IMR-90 (cell line): ENCODE data around the gene OVCH2. TPM values are rescaled to one million over a fixed set of nuclear protein-coding genes. Genes with fewer than 3 reads are reported as not detected.

Experiments
- ATAC-seq: fragments of 200-7000 bp; cut with Tn5 transposase; 2 replicates; pipeline ENCODE4 v1.9.1; 2020; ENCODE audit warnings: low read depth, mild to moderate bottlenecking, moderate library complexity
- BruUV-seq: library from RNA; stranded (reverse); fragments of 400-500 nt; replicated peaks from 2 replicates; lab custom pipeline; 2021; lab: Mats Ljungman, UMichigan
- CTCF ChIA-PET: fragments of 300-600 bp; formaldehyde crosslinking; extraction: SDS; loops from one replicate; lab custom pipeline; 2021; ENCODE audit warnings: antibody characterized with exemption; lab: Yijun Ruan, JAX
- POLR2A ChIA-PET: fragments of 300-600 bp; sonication (Branson Sonifier 250); formaldehyde crosslinking; loops from one replicate; lab custom pipeline; 2022; ENCODE audit warnings: antibody characterized with exemption; ENCODE audit not compliant: unreplicated experiment; lab: Charles Lee
- DNase-seq: peaks from one replicate; pipeline ENCODE4 v3.0.0; 2013
- H2AFZ ChIP-seq: replicated peaks from 2 replicates; pipeline ENCODE3; 2013; ENCODE audit warnings: low read length, mild to moderate bottlenecking; ENCODE audit not compliant: poor library complexity
- H2AK5ac ChIP-seq: 2 replicates; pipeline ENCODE4 v1.6.1; 2013; ENCODE audit warnings: low read depth, low read length, inconsistent platforms
- H2AK9ac ChIP-seq: replicated peaks from 2 replicates; pipeline ENCODE3; 2013; ENCODE audit warnings: mild to moderate bottlenecking, low read depth, low read length, moderate library complexity; ENCODE audit not compliant: poor library complexity
- H2BK120ac ChIP-seq: 2 replicates; pipeline ENCODE4 v1.6.1; 2013; ENCODE audit warnings: low read depth, low read length, inconsistent platforms
- H2BK15ac ChIP-seq: 3 replicates; pipeline ENCODE4 v1.6.1; 2013; ENCODE audit warnings: low read depth, low read length, inconsistent platforms
- H2BK20ac ChIP-seq: 2 replicates; pipeline ENCODE4 v1.6.1; 2013; ENCODE audit warnings: low read depth, mild to moderate bottlenecking, inconsistent platforms, low read length, moderate library complexity
- H2BK5ac ChIP-seq: 2 replicates; pipeline ENCODE4 v1.6.1; 2013; ENCODE audit warnings: mild to moderate bottlenecking, low read depth, low read length, inconsistent platforms; ENCODE audit not compliant: poor library complexity, severe bottlenecking
- H3K14ac ChIP-seq: replicated peaks from 2 replicates; pipeline ENCODE4 v1.6.1; 2013; ENCODE audit warnings: low read depth, low read length, inconsistent platforms
- H3K18ac ChIP-seq: 2 replicates; pipeline ENCODE4 v1.6.1; 2013; ENCODE audit warnings: low read depth, low read length, control low read depth
- H3K23ac ChIP-seq: 2 replicates; pipeline ENCODE4 v1.6.1; 2013; ENCODE audit warnings: low read depth, low read length, inconsistent platforms
- H3K27ac ChIP-seq: 2 replicates; pipeline ENCODE4 v1.5.1; 2013; ENCODE audit warnings: mild to moderate bottlenecking, control low read depth, low read length; ENCODE audit not compliant: insufficient read depth
- H3K27me3 ChIP-seq: 2 replicates; pipeline ENCODE4 v1.6.1; 2013; ENCODE audit warnings: low read length; ENCODE audit not compliant: control insufficient read depth, insufficient read depth
- H3K36me3 ChIP-seq: 2 replicates; pipeline ENCODE4 v1.6.1; 2013; ENCODE audit warnings: low read length, mixed read lengths; ENCODE audit not compliant: control insufficient read depth, insufficient read depth
- H3K4ac ChIP-seq: 2 replicates; pipeline ENCODE4 v1.6.1; 2013; ENCODE audit warnings: low read depth, low read length, inconsistent platforms
- H3K4me1 ChIP-seq: 2 replicates; pipeline ENCODE4 v1.6.1; 2013; ENCODE audit warnings: low read length, mixed read lengths; ENCODE audit not compliant: control insufficient read depth, insufficient read depth
- H3K4me2 ChIP-seq: 2 replicates; pipeline ENCODE4 v1.6.1; 2013; ENCODE audit warnings: low read depth, mild to moderate bottlenecking, control low read depth, low read length, moderate library complexity
- H3K4me3 ChIP-seq: 2 replicates; pipeline ENCODE4 v1.5.1; 2013; ENCODE audit warnings: low read depth, mild to moderate bottlenecking, control low read depth, low read length, moderate library complexity; ENCODE audit not compliant: insufficient read depth
- H3K56ac ChIP-seq: 2 replicates; pipeline ENCODE4 v1.6.1; 2013; ENCODE audit warnings: low read length, inconsistent platforms; ENCODE audit not compliant: insufficient read depth; ENCODE audit errors: extremely low read depth
- H3K79me1 ChIP-seq, 2 experiments: 2 replicates each; pipeline ENCODE4 v1.6.1; 2013; ENCODE audit warnings: low read length in 2 of 2, inconsistent platforms in 1 of 2, low read depth in 1 of 2
- H3K9ac ChIP-seq: 2 replicates; pipeline ENCODE4 v1.6.1; 2013; ENCODE audit warnings: low read depth, low read length, control low read depth
- H3K9me1 ChIP-seq: 2 replicates; pipeline ENCODE4 v1.6.1; 2013; ENCODE audit warnings: low read length, inconsistent platforms; ENCODE audit not compliant: insufficient read depth
- H3K9me3 ChIP-seq: 2 replicates; pipeline ENCODE4 v1.6.1; 2013; ENCODE audit warnings: low read length; ENCODE audit not compliant: control insufficient read depth, insufficient read depth
- H4K20me1 ChIP-seq: 2 replicates; pipeline ENCODE4 v1.6.1; 2013; ENCODE audit warnings: low read length, inconsistent platforms; ENCODE audit not compliant: insufficient read depth
- H4K5ac ChIP-seq: 2 replicates; pipeline ENCODE4 v1.6.1; 2013; ENCODE audit warnings: mild to moderate bottlenecking, low read depth, low read length, control low read depth
- H4K8ac ChIP-seq, 2 experiments: 2 replicates each; pipeline ENCODE4 v1.6.1; 2013; ENCODE audit warnings: low read depth in 2 of 2, low read length in 2 of 2, control low read depth in 1 of 2, inconsistent platforms in 1 of 2
- H4K91ac ChIP-seq: 2 replicates; pipeline ENCODE4 v1.6.1; 2013; ENCODE audit warnings: low read depth, low read length, inconsistent platforms; ENCODE audit not compliant: insufficient read depth
- BHLHE40 ChIP-seq: fragments of 150-350 bp; IDR thresholded peaks from 2 replicates; pipeline ENCODE4 v1.6.1; 2016; ENCODE audit warnings: mild to moderate bottlenecking, low read depth, low read length
- CEBPB ChIP-seq: IDR thresholded peaks from 2 replicates; pipeline ENCODE4 v1.6.1; 2012; ENCODE audit warnings: low read depth, low read length, improper control_type of control experiment
- CHD1 ChIP-seq: IDR thresholded peaks from 2 replicates; pipeline ENCODE4 v1.6.1; 2012; ENCODE audit warnings: low read depth, low read length, improper control_type of control experiment
- CTCF ChIP-seq: conservative IDR thresholded peaks from 2 replicates; pipeline ENCODE4 v1.5.1; 2012; ENCODE audit warnings: mild to moderate bottlenecking, low read depth, low read length, improper control_type of control experiment
- ELK1 ChIP-seq: fragments of 150-350 bp; IDR thresholded peaks from 2 replicates; pipeline ENCODE4 v1.6.1; 2016; ENCODE audit warnings: low read depth, mild to moderate bottlenecking, low read length, moderate library complexity, borderline replicate concordance
- MAZ ChIP-seq: IDR thresholded peaks from 2 replicates; pipeline ENCODE4 v1.6.1; 2012; ENCODE audit warnings: low read depth, mild to moderate bottlenecking, low read length, improper control_type of control experiment, moderate library complexity, borderline replicate concordance
- MXI1 ChIP-seq: IDR thresholded peaks from 2 replicates; pipeline ENCODE4 v1.6.1; 2012; ENCODE audit warnings: low read depth, mild to moderate bottlenecking, low read length, moderate library complexity, borderline replicate concordance
- NFE2L2 ChIP-seq: fragments of 150-350 bp; IDR thresholded peaks from 2 replicates; pipeline ENCODE4 v1.6.1; 2016; ENCODE audit warnings: low read depth, mild to moderate bottlenecking, low read length
- RAD21 ChIP-seq: IDR thresholded peaks from 2 replicates; pipeline ENCODE4 v1.6.1; 2012; ENCODE audit warnings: low read length, improper control_type of control experiment
- RCOR1 ChIP-seq: IDR thresholded peaks from 2 replicates; pipeline ENCODE4 v1.6.1; 2012; ENCODE audit warnings: mild to moderate bottlenecking, low read length, improper control_type of control experiment; ENCODE audit not compliant: insufficient replicate concordance
- RFX5 ChIP-seq: IDR thresholded peaks from 2 replicates; pipeline ENCODE4 v1.8.0; 2012; ENCODE audit warnings: low read depth, mild to moderate bottlenecking, low read length, moderate library complexity
- SMC3 ChIP-seq: fragments of 150-350 bp; IDR thresholded peaks from 2 replicates; pipeline ENCODE4 v1.6.1; 2016; ENCODE audit warnings: low read depth, mild to moderate bottlenecking, antibody characterized with exemption, low read length, moderate library complexity
- USF2 ChIP-seq: fragments of 150-350 bp; IDR thresholded peaks from 2 replicates; pipeline ENCODE4 v1.6.1; 2017; ENCODE audit warnings: mild to moderate bottlenecking, antibody characterized with exemption, low read length, low read depth
- WGBS, 2 experiments: methylation state at CpG; one replicate each; pipeline versions ENCODE4 v1.1.5 to v1.1.7; 2013; ENCODE audit warnings: missing lambda C conversion rate in 2 of 2; ENCODE audit not compliant: insufficient read length in 1 of 2; ENCODE audit errors: extremely low coverage in 2 of 2; 5-methylcytosine and 5-hydroxymethylcytosine counted together
- dilution Hi-C: fragments of 300-500 bp; cut with HindIII; formaldehyde crosslinking; loops from one replicate; pipeline ENCODE4 v1.14.3; 2018; ENCODE audit warnings: low sequenced_read_pairs; ENCODE audit not compliant: unreplicated experiment
- in situ Hi-C: fragments of 300-500 bp; cut with MboI; formaldehyde crosslinking; loops from 3 replicates; pipeline ENCODE4 v1.14.3; 2019; ENCODE audit warnings: low sequenced_read_pairs, inconsistent platforms, mixed read lengths
- intact Hi-C: fragments of 100-400 bp; cut with micrococcal nuclease; formaldehyde crosslinking; loops from 2 replicates; pipeline ENCODE4 v1.10.0; 2022
- polyA plus RNA-seq, 3 experiments: library from polyadenylated mRNA; depleted of rRNA; stranded (reverse); fragments of >200 nt; gene quantifications; 2 replicates each; pipeline ENCODE4 v1.2.3, GENCODE V29; 2012; ENCODE audit warnings: low replicate concordance in 1 of 3
- total RNA-seq: library from RNA; depleted of rRNA; stranded (reverse); fragments of >200 nt; gene quantifications from 2 replicates; pipeline ENCODE4 v1.2.3, GENCODE V29; 2012

OVCH2 gene
- total and polyA plus RNA-seq, 2 of the 4 experiments (the other 2 are of a cell fraction): 0.07 TPM; not detected in 1

GRCh38 chr11:7672276-7672959 lies 33.9 kb downstream of the OVCH2 start:
- BruUV-seq: no TSS peak
- POLR2A ChIA-PET: no interaction called here
- no peak overlapping the region for H2BK20ac ChIP-seq
- in situ Hi-C loops (no loop called here), dilution Hi-C loops (no loop called here), intact Hi-C loops (loop anchor here (10.0 kb wide), 1 partner anchor 422 kb away; no protein-coding TSS in a partner anchor)
- no peaks in the 10 kb centered on the region for H4K20me1 ChIP-seq
- no peak overlapping the region for H2AK5ac ChIP-seq
- H3K14ac ChIP-seq: no peak overlapping the region
- peak overlapping the region; percentile 74 to 96; a peak in 2 of 4 replicates for H4K8ac ChIP-seq
- H3K79me1 ChIP-seq: no peaks in the 10 kb centered on the region
- no peak overlapping the region for H3K56ac ChIP-seq
- no peak overlapping the region for H2BK120ac ChIP-seq
- DNase-seq: no peak
- H4K5ac ChIP-seq: no peak overlapping the region; the same call in 1 of the 2 replicates
- peaks cover 12% of the 10 kb centered on the region for H3K27me3 ChIP-seq
- no peak overlapping the region for H4K91ac ChIP-seq
- H3K27ac ChIP-seq: no peak overlapping the region
- H3K4ac ChIP-seq: no peak overlapping the region
- no peak for TF ChIP-seq CTCF
- no peak for TF ChIP-seq ELK1
- no peak for TF ChIP-seq MXI1
- no peak for TF ChIP-seq CEBPB
- no peak for TF ChIP-seq BHLHE40
- TF ChIP-seq NFE2L2: no peak
- no peak for TF ChIP-seq RCOR1
- no peak for TF ChIP-seq MAZ
- TF ChIP-seq USF2: no peak
- no peak for TF ChIP-seq RAD21
- no peak for TF ChIP-seq CHD1
- TF ChIP-seq RFX5: no peak
- no peak for TF ChIP-seq SMC3
- H3K18ac ChIP-seq: no peak overlapping the region
- no peak for ATAC-seq
- no peaks in the 10 kb centered on the region for H3K4me1 ChIP-seq
- no peak overlapping the region for H3K4me2 ChIP-seq
- no peaks in the 10 kb centered on the region for H3K9me3 ChIP-seq
- no peaks in the 10 kb centered on the region for H3K9me1 ChIP-seq
- no peaks in the 10 kb centered on the region for H3K36me3 ChIP-seq
- no peak overlapping the region for H3K4me3 ChIP-seq
- no CpG with 5 or more reads among the region's 16 CpGs for WGBS, 2 experiments
- CTCF ChIA-PET: no interaction called here
- H2AK9ac ChIP-seq: no peak overlapping the region
- no peak overlapping the region for H2BK15ac ChIP-seq
- H2BK5ac ChIP-seq: no peak overlapping the region
- H3K23ac ChIP-seq: peak overlapping the region; percentile 20; the same call in 1 of the 2 replicates
- no peak overlapping the region for H3K9ac ChIP-seq
- H2AFZ ChIP-seq: peak overlapping the region; percentile 76
